GM12892 (cell line): ENCODE data around the gene ZDHHC17.

Source experiments
- DNase-seq: peaks from one replicate; pipeline ENCODE4 v3.0.0; 2011; ENCODE audit not compliant: insufficient read length
- FAIRE-seq: peaks from 2 replicates; lab custom pipeline; 2011; peaks lifted over from hg19 to GRCh38; lab: Jason Lieb, UNC
- POLR2A ChIP-seq: IDR thresholded peaks from 2 replicates; pipeline ENCODE4 v1.6.1; 2011; ENCODE audit warnings: low read depth, low read length, control low read depth
- POLR2AphosphoS5 ChIP-seq: IDR thresholded peaks from 2 replicates; pipeline ENCODE4 v1.6.1; 2011; ENCODE audit warnings: low read depth, low read length, control low read depth
- TAF1 ChIP-seq: IDR thresholded peaks from 2 replicates; pipeline ENCODE4 v1.6.1; 2011; ENCODE audit warnings: low read depth, mild to moderate bottlenecking, control low read depth, low read length, borderline replicate concordance

ZDHHC17 gene

GRCh38 chr12:76852106-76852505 is 88.2 kb downstream of the ZDHHC17 start:
- FAIRE-seq: no peak
- DNase-seq: no peak
- no peak for TF ChIP-seq POLR2AphosphoS5
- TF ChIP-seq TAF1: no peak
- no peak for TF ChIP-seq POLR2A

GRCh38 chr12:76855271-76855670 is 91.4 kb downstream of the ZDHHC17 start:
- no peak for FAIRE-seq
- DNase-seq: no peak
- TF ChIP-seq POLR2AphosphoS5: no peak
- TF ChIP-seq POLR2A: no peak
- TF ChIP-seq TAF1: no peak

GRCh38 chr12:76856018-76856644 is 92.2 kb downstream of the ZDHHC17 start:
- FAIRE-seq (no peak), DNase-seq (no peak)
- TF ChIP-seq POLR2A (no peak), POLR2AphosphoS5 (no peak), TAF1 (no peak)

- FAIRE-seq (no peak), DNase-seq (no peak)
- TF ChIP-seq POLR2AphosphoS5: no peak
- no peak for TF ChIP-seq POLR2A
Measured at GRCh38 chr12:76859611-76860010, 95.7 kb downstream of the ZDHHC17 start.

GRCh38 chr12:76860256-76860655 is 96.3 kb downstream of the ZDHHC17 start:
- no peak for FAIRE-seq
- TF ChIP-seq POLR2AphosphoS5 (no peak), TAF1 (no peak), POLR2A (no peak)
- no peak for DNase-seq

- TF ChIP-seq POLR2A (no peak), TAF1 (no peak), POLR2AphosphoS5 (no peak)
- no peak for FAIRE-seq
- no peak for DNase-seq
Measured at GRCh38 chr12:76863005-76863670, 99.2 kb downstream of the ZDHHC17 start.

- FAIRE-seq (no peak), DNase-seq (no peak)
- TF ChIP-seq TAF1 (no peak), POLR2AphosphoS5 (no peak), POLR2A (no peak)
Measured at GRCh38 chr12:76863837-76864236, 99.9 kb downstream of the ZDHHC17 start.

- DNase-seq: no peak
- peak; percentile 83 for FAIRE-seq
- no peak for TF ChIP-seq POLR2A
- TF ChIP-seq POLR2AphosphoS5: no peak
- no peak for TF ChIP-seq TAF1
Measured at GRCh38 chr12:76864791-76865400, 101.0 kb downstream of the ZDHHC17 start.

- FAIRE-seq: no peak
- no peak for DNase-seq
- TF ChIP-seq POLR2A (no peak), TAF1 (no peak), POLR2AphosphoS5 (no peak)
Measured at GRCh38 chr12:76866151-76866567, 102.2 kb downstream of the ZDHHC17 start.

- no peak for TF ChIP-seq TAF1
- no peak for TF ChIP-seq POLR2A
- no peak for TF ChIP-seq POLR2AphosphoS5
- FAIRE-seq: peak; percentile 33
- no peak for DNase-seq
Measured at GRCh38 chr12:76866726-76867125, 102.8 kb downstream of the ZDHHC17 start.

- FAIRE-seq: no peak
- TF ChIP-seq TAF1 (no peak), POLR2A (no peak), POLR2AphosphoS5 (no peak)
- DNase-seq: no peak
Measured at GRCh38 chr12:76871082-76871481, 107.2 kb downstream of the ZDHHC17 start.

- FAIRE-seq (no peak), DNase-seq (no peak)
- TF ChIP-seq POLR2A (no peak), TAF1 (no peak), POLR2AphosphoS5 (no peak)
Measured at GRCh38 chr12:76871742-76872141, 107.8 kb downstream of the ZDHHC17 start.
